HG03432 (cell line): ENCODE measurements around the gene DNM3.
A peak's percentile ranks its signal among the peaks of the same experiment; 100 is the strongest.

ENCODE experiments used
- ATAC-seq: cut with Tn5 transposase; IDR thresholded peaks from one replicate; pipeline ENCODE4 v1.9.1; 2021; ENCODE audit warnings: mild to moderate bottlenecking, moderate library complexity; ENCODE audit not compliant: unreplicated experiment

Gene DNM3

DNA sequence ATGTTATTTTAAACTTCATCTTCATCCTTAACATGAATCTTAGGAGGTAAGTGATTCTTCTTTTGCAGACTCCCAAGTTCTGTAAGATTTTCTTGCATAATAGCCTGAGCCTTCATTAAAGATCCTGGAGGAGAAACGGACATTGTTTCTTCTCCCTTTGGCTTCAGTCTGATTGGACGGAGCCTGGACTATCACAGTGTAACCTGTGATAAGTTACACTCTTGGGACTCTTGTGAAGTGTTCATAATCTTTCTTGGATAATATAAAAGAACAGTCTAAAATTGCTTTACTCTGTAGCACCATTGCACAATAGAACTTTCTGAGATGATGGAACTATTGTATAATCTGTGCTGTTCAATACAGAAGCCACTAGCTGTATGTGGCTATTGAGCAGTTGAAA is 244.8 kb downstream of the DNM3 start:
- no peak for ATAC-seq

DNA sequence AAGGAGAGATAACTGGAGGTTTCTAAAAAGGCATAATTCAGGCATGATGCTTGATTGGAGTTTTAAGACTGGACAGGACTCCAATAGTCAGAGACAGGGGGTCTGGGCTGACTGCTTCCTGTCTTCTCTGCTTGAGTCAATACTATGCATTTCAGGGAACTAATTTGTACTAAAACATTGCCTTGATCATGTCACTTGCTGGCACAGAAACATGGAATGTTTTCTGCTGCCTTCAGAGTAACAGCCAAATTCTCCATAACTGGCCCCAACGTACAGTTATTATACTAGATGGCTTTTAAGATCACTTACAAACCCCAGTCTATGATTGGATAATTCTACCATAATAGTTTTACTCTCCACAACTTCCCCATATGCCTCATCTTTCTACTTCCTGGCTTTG is 247.0 kb downstream of the DNM3 start:
- no peak for ATAC-seq

- no peak for ATAC-seq
Measured at GRCh38 chr1:172089768-172090510, 248.6 kb downstream of the DNM3 start.

DNA sequence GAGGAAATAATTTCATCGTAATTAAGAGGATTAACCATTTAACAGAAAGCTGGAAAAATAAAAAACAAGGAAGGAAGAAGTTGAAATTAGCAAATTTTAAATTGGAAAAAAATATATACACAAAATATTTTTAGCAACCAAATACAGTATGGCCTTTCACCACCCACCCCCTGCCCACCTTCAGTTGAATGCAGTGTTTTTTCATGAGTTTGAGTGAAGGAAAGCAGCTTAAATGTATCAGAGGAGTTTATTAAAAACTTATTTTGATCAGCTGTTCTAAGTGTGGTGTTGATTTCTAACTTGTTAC is 249.2 kb downstream of the DNM3 start:
- no peak for ATAC-seq

- ATAC-seq, result no peak
Measured at GRCh38 chr1:172095846-172096245, 254.5 kb downstream of the DNM3 start.

DNA sequence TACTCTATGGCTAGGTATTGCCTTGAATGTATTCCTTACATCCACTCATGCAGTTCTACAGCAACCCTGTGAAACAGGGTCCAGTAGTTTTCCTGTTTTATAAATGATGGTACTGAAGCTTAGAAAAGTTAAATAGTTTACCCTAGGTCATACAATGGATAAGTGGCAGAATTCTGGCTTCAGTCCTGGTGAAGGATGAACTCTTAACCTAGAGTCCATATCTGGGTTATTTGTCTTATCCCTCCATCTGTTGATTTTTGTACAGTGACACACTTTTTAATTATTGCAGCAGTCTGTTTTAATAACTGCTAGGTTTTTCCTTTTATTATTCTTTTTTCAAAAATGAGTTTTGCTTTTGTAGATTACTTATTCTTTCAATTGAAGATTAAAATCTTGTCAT is 263.9 kb downstream of the DNM3 start:
- ATAC-seq, result no peak

DNA sequence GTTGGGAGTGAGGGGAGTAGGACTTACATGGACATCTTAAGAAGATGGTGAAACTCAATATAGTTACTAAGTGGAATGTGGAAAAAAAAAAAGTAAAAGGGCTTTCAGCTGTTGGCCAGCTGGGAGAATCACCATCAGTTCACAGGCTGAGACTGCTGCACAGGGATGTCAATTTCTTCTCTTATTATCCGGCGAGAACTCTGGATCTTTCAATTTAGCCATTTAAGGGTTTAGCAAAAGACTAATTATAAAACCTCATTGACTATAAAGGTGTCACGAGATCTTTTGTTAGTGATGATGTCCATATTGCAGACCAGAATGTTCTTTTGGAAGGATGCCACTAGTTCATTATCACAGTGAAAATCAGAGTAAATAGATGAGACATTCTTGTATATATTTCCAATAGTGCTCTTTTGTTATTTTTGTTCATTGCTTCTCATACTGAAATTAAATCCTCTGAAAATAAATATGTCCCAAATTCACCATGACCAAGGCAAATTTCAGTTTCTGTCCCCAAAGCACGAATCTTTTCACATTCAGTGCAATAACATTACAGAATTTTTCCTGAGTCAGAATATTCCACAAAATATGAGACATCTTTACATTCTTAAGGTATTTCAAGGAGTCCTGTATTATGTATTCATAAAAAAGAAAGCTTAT is 266.1 kb downstream of the DNM3 start:
- no peak for ATAC-seq

- ATAC-seq, result no peak
Measured at GRCh38 chr1:172108161-172108893, 267.0 kb downstream of the DNM3 start.

GRCh38 chr1:172109359-172109758 is 268.1 kb downstream of the DNM3 start:
- no peak for ATAC-seq

- ATAC-seq, result no peak
Measured at GRCh38 chr1:172112576-172112975, 271.3 kb downstream of the DNM3 start.

- peak; percentile 48 for ATAC-seq
Measured at GRCh38 chr1:172117800-172118199, 276.5 kb downstream of the DNM3 start.

- ATAC-seq, result no peak
Measured at GRCh38 chr1:172118618-172119017, 277.3 kb downstream of the DNM3 start.

- ATAC-seq, result no peak
Measured at GRCh38 chr1:172119184-172119583, 277.9 kb downstream of the DNM3 start.

DNA sequence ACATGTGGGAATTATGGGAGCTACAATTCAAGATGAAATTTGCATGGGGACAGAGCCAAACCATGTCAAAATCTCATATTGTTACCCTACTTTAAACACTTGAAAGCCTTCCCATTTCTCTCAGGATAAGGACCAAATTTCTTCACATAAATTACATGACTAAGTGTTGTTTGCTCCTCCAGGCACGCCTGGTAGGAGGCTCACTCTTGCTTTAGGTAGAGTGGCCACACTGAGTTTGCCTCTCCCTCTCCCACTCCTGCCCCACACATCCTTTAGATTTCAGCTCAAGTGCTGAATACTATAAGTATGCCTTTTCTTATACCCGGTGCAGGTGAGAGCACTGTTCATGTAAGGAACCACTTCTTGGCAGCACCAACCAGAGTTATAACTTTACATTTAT is 279.1 kb downstream of the DNM3 start:
- ATAC-seq, result no peak

DNA sequence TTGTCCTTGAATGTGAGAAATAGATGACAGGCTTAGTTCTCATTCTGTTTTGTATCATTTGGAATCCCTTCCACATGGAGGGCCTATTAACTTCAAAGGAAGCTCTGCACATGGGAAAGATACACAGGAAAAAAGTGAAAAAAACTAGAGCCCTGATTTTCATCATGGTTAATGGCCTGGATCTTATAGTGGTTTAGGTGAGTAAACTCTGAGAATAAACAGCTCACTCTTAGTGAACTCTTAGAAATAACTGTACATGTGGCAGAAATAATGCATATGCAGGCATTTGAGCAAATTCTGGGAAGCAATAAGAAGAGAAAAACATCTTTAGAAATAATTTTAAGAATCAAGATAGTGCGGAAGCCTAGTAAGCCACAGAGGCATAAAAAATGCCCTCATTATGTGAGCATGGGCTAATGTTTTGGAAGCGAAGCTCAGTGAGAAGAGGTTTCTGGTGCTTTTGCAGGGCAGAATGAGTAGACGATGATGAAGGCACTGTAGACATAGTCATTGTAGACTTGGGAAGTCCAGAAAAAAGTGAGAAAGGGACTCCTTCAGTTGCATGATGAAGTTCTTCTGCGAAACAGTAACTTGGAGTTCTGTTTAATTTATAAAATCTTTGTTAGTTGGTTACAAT is 279.9 kb downstream of the DNM3 start:
- ATAC-seq, result no peak

DNA sequence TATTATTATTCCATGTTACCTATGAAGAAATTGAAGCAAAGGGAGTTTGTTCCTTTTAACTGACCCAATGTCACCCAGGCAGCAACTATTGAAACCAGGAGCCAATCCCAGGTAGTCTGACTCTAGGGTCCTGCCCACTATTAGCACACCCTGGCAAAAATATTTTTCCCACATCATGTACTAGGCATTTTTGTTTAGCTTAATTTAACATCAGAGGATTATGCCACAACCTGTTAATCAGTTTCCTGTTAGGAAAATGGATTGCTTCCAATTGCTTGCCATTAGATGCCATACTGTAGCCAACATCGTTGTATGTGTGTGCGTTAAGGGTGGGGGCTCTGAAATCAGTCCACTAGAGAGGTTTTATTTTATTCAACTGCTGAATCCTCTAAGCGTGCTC is 281.1 kb downstream of the DNM3 start:
- no peak for ATAC-seq

GRCh38 chr1:172125250-172125649 is 284.0 kb downstream of the DNM3 start:
- no peak for ATAC-seq

DNA sequence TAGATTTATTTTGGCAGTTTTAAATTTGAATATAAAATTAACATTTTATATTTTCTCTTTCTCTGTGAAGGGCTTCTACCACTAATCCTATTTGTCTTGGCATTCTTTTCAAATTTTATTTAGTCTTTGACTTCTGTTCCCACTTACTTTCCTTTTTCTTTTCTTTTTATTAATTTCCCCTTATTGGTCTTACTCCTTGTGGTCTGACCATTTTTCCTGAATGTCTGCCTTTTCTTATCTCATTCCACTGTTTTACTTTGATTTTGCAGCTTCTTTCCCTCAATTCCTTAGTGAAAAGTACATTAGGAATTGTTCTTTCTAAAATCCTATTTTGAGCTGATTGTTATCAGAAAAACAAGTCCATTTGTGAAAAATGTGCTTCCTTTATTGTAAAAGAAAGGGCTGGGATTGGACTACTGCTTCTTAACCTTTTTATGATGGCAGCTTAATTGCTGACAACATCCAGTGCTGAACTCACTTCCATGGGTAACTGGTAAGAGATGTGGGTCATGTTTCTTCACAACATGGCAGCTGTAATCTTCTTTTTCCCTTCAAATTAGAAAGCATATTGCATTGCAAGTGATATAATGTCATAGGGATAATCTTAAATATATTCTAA is 284.6 kb downstream of the DNM3 start:
- no peak for ATAC-seq

DNA sequence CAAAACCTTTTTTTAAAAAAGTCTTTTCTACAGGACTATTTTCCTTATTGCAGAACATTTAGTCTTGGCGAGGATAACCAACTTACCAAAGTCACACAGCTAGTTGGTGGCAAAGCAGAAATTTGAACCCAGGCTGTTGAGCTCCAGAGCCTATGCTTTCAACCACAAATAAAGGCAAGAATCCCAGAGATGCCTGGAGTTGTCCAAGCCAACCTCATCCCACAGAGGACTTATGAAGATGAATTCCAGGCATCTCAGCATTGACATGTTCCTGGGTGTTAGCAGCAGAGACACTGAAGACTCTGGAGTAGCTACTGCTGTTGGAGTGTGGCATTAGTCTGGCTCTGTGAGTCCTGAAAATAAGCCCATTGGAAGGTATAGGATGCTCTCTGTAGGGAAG is 291.5 kb downstream of the DNM3 start:
- no peak for ATAC-seq

- peak; percentile 43 for ATAC-seq
Measured at GRCh38 chr1:172134087-172134731, 292.9 kb downstream of the DNM3 start.
